GM23338 (cell line): Measurements from ENCODE around the gene FFAR3. TPM values are rescaled to one million over a fixed set of nuclear protein-coding genes. Genes with fewer than 3 reads are reported as not detected.

Source experiments
- ATAC-seq: fragments of 200-7000 bp; cut with Tn5 transposase; 3 replicates; pipeline ENCODE4 v1.9.1; 2020
- DNase-seq: peaks from one replicate; pipeline ENCODE4 v3.0.0-alpha.2; 2015; ENCODE audit warnings: low spot score
- H2AFZ ChIP-seq: fragments of 200-600 bp; sonication (generic); 2 replicates; pipeline ENCODE4 v1.8.0; 2016; ENCODE audit warnings: antibody characterized with exemption, mild to moderate bottlenecking, moderate library complexity
- H3F3A ChIP-seq: fragments of 200-600 bp; sonication (generic); replicated peaks from 2 replicates; pipeline ENCODE4 v1.8.0; 2017; ENCODE audit warnings: antibody characterized with exemption, mixed run types, low read depth
- H3K27ac ChIP-seq: fragments of 200-600 bp; sonication (generic); 2 replicates; pipeline ENCODE4 v1.6.1; 2016; ENCODE audit warnings: low read depth
- H3K27me3 ChIP-seq: fragments of 200-600 bp; sonication (generic); 2 replicates; pipeline ENCODE4 v1.8.0; 2016; ENCODE audit warnings: mild to moderate bottlenecking, mixed run types, moderate library complexity; ENCODE audit not compliant: insufficient read depth
- H3K36me3 ChIP-seq: fragments of 200-600 bp; sonication (generic); 2 replicates; pipeline ENCODE4 v1.8.0; 2016; ENCODE audit warnings: mild to moderate bottlenecking; ENCODE audit not compliant: insufficient read depth
- H3K4me1 ChIP-seq: fragments of 200-600 bp; sonication (generic); 2 replicates; pipeline ENCODE4 v1.8.0; 2016; ENCODE audit warnings: mild to moderate bottlenecking, moderate library complexity; ENCODE audit not compliant: insufficient read depth
- H3K4me2 ChIP-seq: fragments of 200-600 bp; sonication (generic); 2 replicates; pipeline ENCODE4 v1.7.1; 2017; ENCODE audit warnings: mixed run types
- H3K4me3 ChIP-seq: fragments of 200-600 bp; sonication (generic); 2 replicates; pipeline ENCODE4 v1.6.1; 2016; ENCODE audit warnings: mixed run types
- H3K79me2 ChIP-seq: fragments of 200-600 bp; sonication (generic); replicated peaks from 2 replicates; pipeline ENCODE4 v1.8.0; 2017; ENCODE audit warnings: mild to moderate bottlenecking; ENCODE audit not compliant: insufficient read depth
- H3K9me2 ChIP-seq: fragments of 200-600 bp; sonication (generic); 2 replicates; pipeline ENCODE4 v1.8.0; 2017; ENCODE audit not compliant: insufficient read depth
- H4K20me1 ChIP-seq: fragments of 200-600 bp; sonication (generic); replicated peaks from 2 replicates; pipeline ENCODE4 v1.8.0; 2017; ENCODE audit warnings: mild to moderate bottlenecking; ENCODE audit not compliant: insufficient read depth
- H3K27ac Mint-ChIP-seq: 2 replicates; pipeline ENCODE4 v1.8.0; 2020; ENCODE audit warnings: inconsistent platforms, mild to moderate bottlenecking, moderate library complexity, mixed read lengths
- H3K27me3 Mint-ChIP-seq: 3 replicates; pipeline ENCODE4 v1.8.0; 2022; ENCODE audit warnings: low read depth, mild to moderate bottlenecking, moderate library complexity, mixed read lengths, inconsistent platforms; ENCODE audit not compliant: insufficient read depth, poor library complexity
- H3K36me3 Mint-ChIP-seq: 3 replicates; pipeline ENCODE4 v1.8.0; 2021; ENCODE audit warnings: low read depth, mild to moderate bottlenecking, inconsistent platforms, moderate library complexity, mixed read lengths
- H3K4me1 Mint-ChIP-seq: 3 replicates; pipeline ENCODE4 v1.8.0; 2020; ENCODE audit warnings: mild to moderate bottlenecking, inconsistent platforms, mixed read lengths
- H3K4me3 Mint-ChIP-seq: 3 replicates; pipeline ENCODE4 v1.8.0; 2021; ENCODE audit warnings: moderate library complexity, mild to moderate bottlenecking, inconsistent platforms, mixed read lengths
- H3K9me3 Mint-ChIP-seq: 3 replicates; pipeline ENCODE4 v1.8.0; 2020; ENCODE audit warnings: moderate library complexity, mild to moderate bottlenecking, inconsistent platforms, mixed read lengths
- CREB1 ChIP-seq: fragments of 250-450 bp; sonication (Bioruptor Pico); IDR thresholded peaks from 2 replicates; pipeline ENCODE4 v1.5.0; 2020; ENCODE audit warnings: low read depth, mild to moderate bottlenecking, moderate library complexity
- CTCF ChIP-seq, 2 experiments: fragments of 200-600 bp in 1 of 2; sonication (generic) in 1 of 2; conservative IDR thresholded peaks; 2 replicates each; pipeline versions ENCODE4 v1.5.1 to v1.6.1; 2016 to 2017; ENCODE audit warnings: antibody characterized with exemption in 2 of 2, low read depth in 2 of 2, mild to moderate bottlenecking in 2 of 2, moderate library complexity in 1 of 2
- EZH2 ChIP-seq: fragments of 200-600 bp; sonication (generic); IDR thresholded peaks from one replicate; pipeline ENCODE4 v1.8.0; 2017; ENCODE audit warnings: antibody characterized with exemption, mild to moderate bottlenecking, low read depth; ENCODE audit not compliant: unreplicated experiment
- EZH2phosphoT487 ChIP-seq: fragments of 200-600 bp; sonication (generic); IDR thresholded peaks from one replicate; pipeline ENCODE4 v1.8.1; 2018; ENCODE audit warnings: antibody characterized with exemption; ENCODE audit not compliant: unreplicated experiment
- JUNB ChIP-seq: IDR thresholded peaks from one replicate; pipeline ENCODE4 v1.6.1; 2016; ENCODE audit warnings: antibody characterized with exemption; ENCODE audit not compliant: unreplicated experiment
- NANOG ChIP-seq: IDR thresholded peaks from 2 replicates; pipeline ENCODE4 v1.6.1; 2016; ENCODE audit warnings: antibody characterized with exemption, borderline replicate concordance
- POLR2AphosphoS5 ChIP-seq: IDR thresholded peaks from 2 replicates; pipeline ENCODE4 v1.6.1; 2016; ENCODE audit warnings: antibody characterized with exemption, low read depth
- STAT1 ChIP-seq: IDR thresholded peaks from one replicate; pipeline ENCODE4 v1.6.1; 2016; ENCODE audit warnings: antibody characterized with exemption; ENCODE audit not compliant: unreplicated experiment
- ZNF114 ChIP-seq: fragments of 250-450 bp; sonication (Bioruptor Pico); IDR thresholded peaks from 2 replicates; pipeline ENCODE4 v1.5.0; 2020; ENCODE audit warnings: mild to moderate bottlenecking, moderate library complexity
- ZNF331 ChIP-seq: fragments of 250-450 bp; sonication (Bioruptor Pico); IDR thresholded peaks from 2 replicates; pipeline ENCODE4 v1.5.0; 2020; ENCODE audit warnings: low read depth, mild to moderate bottlenecking, moderate library complexity
- ZNF462 ChIP-seq: fragments of 250-450 bp; sonication (Bioruptor Pico); IDR thresholded peaks from 2 replicates; pipeline ENCODE4 v1.5.0; 2020; ENCODE audit warnings: mild to moderate bottlenecking, moderate library complexity
- polyA plus RNA-seq: library from polyadenylated mRNA; unstranded; fragments of >200 nt; fragmentation: Nextera tagmentation; extraction: Ambion mirVana; gene quantifications from 2 replicates; pipeline ENCODE4 v1.2.1, GENCODE V29; 2016
- total RNA-seq: library from RNA; depleted of rRNA; stranded (reverse); fragments of >200 nt; shearing (Covaris generic); gene quantifications from 2 replicates; pipeline ENCODE4 v1.2.3, GENCODE V29; 2014
- TF ChIP-seq, protein P1 (sequence below): IDR thresholded peaks from 2 replicates; pipeline ENCODE4 v1.6.1; 2016; ENCODE audit warnings: antibody characterized with exemption
- TF ChIP-seq, protein P2 (sequence below): IDR thresholded peaks from one replicate; pipeline ENCODE4 v1.6.1; 2018; ENCODE audit warnings: antibody characterized with exemption; ENCODE audit not compliant: unreplicated experiment

The FFAR3 gene
- total and polyA plus RNA-seq, 2 experiments from 2014 or later, result 0.35 TPM; not detected in 1

GRCh38 chr19:35309481-35310279, 48.6 kb upstream of the FFAR3 start:
- Histone ChIP-seq H3K27ac (no peak overlapping the region), H3K36me3 (no peaks in the 10 kb centered on the region), H4K20me1 (no peaks in the 10 kb centered on the region), H3F3A (no peaks in the 10 kb centered on the region), H3K4me1 (no peaks in the 10 kb centered on the region), H3K27me3 (no peaks in the 10 kb centered on the region), H3K4me3 (no peak overlapping the region), H3K79me2 (no peaks in the 10 kb centered on the region), H3K4me2 (no peak overlapping the region), H2AFZ (no peak overlapping the region), H3K9me2 (no peaks in the 10 kb centered on the region)
- Mint-ChIP-seq H3K36me3 (no peaks in the 10 kb centered on the region), H3K27ac (no peak overlapping the region; the same call in 1 of the 2 replicates), H3K4me3 (no peak overlapping the region), H3K4me1 (no peaks in the 10 kb centered on the region; the same call in 2 of the 3 replicates), H3K27me3 (peaks cover 6% of the 10 kb centered on the region), H3K9me3 (no peaks in the 10 kb centered on the region; the same call in 2 of the 3 replicates)
- no peak for TF ChIP-seq ZNF114 (CRISPR knock-in tag)
- no peak for TF ChIP-seq JUNB
- TF ChIP-seq, protein P1, sequence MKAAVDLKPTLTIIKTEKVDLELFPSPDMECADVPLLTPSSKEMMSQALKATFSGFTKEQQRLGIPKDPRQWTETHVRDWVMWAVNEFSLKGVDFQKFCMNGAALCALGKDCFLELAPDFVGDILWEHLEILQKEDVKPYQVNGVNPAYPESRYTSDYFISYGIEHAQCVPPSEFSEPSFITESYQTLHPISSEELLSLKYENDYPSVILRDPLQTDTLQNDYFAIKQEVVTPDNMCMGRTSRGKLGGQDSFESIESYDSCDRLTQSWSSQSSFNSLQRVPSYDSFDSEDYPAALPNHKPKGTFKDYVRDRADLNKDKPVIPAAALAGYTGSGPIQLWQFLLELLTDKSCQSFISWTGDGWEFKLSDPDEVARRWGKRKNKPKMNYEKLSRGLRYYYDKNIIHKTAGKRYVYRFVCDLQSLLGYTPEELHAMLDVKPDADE, result no peak
- no peak for TF ChIP-seq CREB1 (CRISPR knock-in tag)
- no peak for TF ChIP-seq ZNF462 (CRISPR knock-in tag)
- TF ChIP-seq EZH2, result no peak
- no peak for TF ChIP-seq CTCF (conservative IDR thresholded peaks at IDR 0.05; ENCODE audit: low read depth in 2 of 2)
- TF ChIP-seq NANOG, result no peak
- TF ChIP-seq ZNF331 (CRISPR knock-in tag), result no peak
- TF ChIP-seq STAT1, result no peak
- TF ChIP-seq POLR2AphosphoS5, result no peak
- TF ChIP-seq, protein P2, sequence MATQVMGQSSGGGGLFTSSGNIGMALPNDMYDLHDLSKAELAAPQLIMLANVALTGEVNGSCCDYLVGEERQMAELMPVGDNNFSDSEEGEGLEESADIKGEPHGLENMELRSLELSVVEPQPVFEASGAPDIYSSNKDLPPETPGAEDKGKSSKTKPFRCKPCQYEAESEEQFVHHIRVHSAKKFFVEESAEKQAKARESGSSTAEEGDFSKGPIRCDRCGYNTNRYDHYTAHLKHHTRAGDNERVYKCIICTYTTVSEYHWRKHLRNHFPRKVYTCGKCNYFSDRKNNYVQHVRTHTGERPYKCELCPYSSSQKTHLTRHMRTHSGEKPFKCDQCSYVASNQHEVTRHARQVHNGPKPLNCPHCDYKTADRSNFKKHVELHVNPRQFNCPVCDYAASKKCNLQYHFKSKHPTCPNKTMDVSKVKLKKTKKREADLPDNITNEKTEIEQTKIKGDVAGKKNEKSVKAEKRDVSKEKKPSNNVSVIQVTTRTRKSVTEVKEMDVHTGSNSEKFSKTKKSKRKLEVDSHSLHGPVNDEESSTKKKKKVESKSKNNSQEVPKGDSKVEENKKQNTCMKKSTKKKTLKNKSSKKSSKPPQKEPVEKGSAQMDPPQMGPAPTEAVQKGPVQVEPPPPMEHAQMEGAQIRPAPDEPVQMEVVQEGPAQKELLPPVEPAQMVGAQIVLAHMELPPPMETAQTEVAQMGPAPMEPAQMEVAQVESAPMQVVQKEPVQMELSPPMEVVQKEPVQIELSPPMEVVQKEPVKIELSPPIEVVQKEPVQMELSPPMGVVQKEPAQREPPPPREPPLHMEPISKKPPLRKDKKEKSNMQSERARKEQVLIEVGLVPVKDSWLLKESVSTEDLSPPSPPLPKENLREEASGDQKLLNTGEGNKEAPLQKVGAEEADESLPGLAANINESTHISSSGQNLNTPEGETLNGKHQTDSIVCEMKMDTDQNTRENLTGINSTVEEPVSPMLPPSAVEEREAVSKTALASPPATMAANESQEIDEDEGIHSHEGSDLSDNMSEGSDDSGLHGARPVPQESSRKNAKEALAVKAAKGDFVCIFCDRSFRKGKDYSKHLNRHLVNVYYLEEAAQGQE, result no peak
- no peak for TF ChIP-seq EZH2phosphoT487
- DNase-seq, result no peak
- ATAC-seq, result no peak; the same call in 2 of the 3 replicates
